GM10847 (cell line): ENCODE data around the gene DMRT3.

ENCODE experiments used
- POLR2A ChIP-seq: IDR thresholded peaks from 2 replicates; pipeline ENCODE4 v1.6.1; 2011; ENCODE audit not compliant: insufficient read length; ENCODE audit errors: extremely low read depth

The DMRT3 gene

GRCh38 chr9:966870-967269 lies 9.6 kb upstream of the DMRT3 start:
- no peak for TF ChIP-seq POLR2A

GRCh38 chr9:967436-967835 lies 9.0 kb upstream of the DMRT3 start:
- TF ChIP-seq POLR2A, result no peak

GRCh38 chr9:967903-968641 lies 8.4 kb upstream of the DMRT3 start:
- no peak for TF ChIP-seq POLR2A

GRCh38 chr9:969310-970150 lies 6.9 kb upstream of the DMRT3 start:
- TF ChIP-seq POLR2A, result no peak

- TF ChIP-seq POLR2A, result no peak
Observed at GRCh38 chr9:970151-970996, 6.1 kb upstream of the DMRT3 start.

GRCh38 chr9:971901-972500 lies 4.5 kb upstream of the DMRT3 start:
- TF ChIP-seq POLR2A, result no peak

- TF ChIP-seq POLR2A, result no peak
Observed at GRCh38 chr9:972501-973294, 3.8 kb upstream of the DMRT3 start.

- no peak for TF ChIP-seq POLR2A
Observed at GRCh38 chr9:973295-973834, 3.1 kb upstream of the DMRT3 start.

- no peak for TF ChIP-seq POLR2A
Observed at GRCh38 chr9:974031-974995, 2.1 kb upstream of the DMRT3 start.

GRCh38 chr9:974996-975739 lies 1.3 kb upstream of the DMRT3 start:
- no peak for TF ChIP-seq POLR2A

GRCh38 chr9:975740-976257 lies 656 bp upstream of the DMRT3 start:
- TF ChIP-seq POLR2A, result no peak
